ENCODE results near the gene ARL2.

ARL2 gene

GRCh38 chr11:65056999-65057398 is 43.0 kb downstream of the ARL2 start (continued):
- TF ChIP-seq ZNF645 (tag by site-specific recombination; IDR thresholded peaks at IDR 0.05): no peak

- POLR2A ChIA-PET: no interaction called here
- Histone ChIP-seq H3K4me3 (ENCODE audit: low read depth, low read length) (no peak overlapping the region), H3K9me3 (ENCODE audit: control insufficient read depth, insufficient read depth, low read depth, low read length) (no peaks in the 10 kb centered on the region), H3K4me1 (ENCODE audit: control insufficient read depth, insufficient read depth, low read length) (no peaks in the 10 kb centered on the region), H3K36me3 (ENCODE audit: control insufficient read depth in 2 of 2, insufficient read depth in 1 of 2, low read length in 2 of 2) (no peaks in the 10 kb centered on the region), H3K27ac (ENCODE audit: extremely low read depth, low read depth, low read length) (no peak overlapping the region)
- CTCF ChIA-PET: no interaction called here
- TF ChIP-seq FEZF1 (tag by site-specific recombination; IDR thresholded peaks at IDR 0.05) (no peak), KLF9 (tag by site-specific recombination; IDR thresholded peaks at IDR 0.05; ENCODE audit: low read depth) (no peak), ZNF23 (tag by site-specific recombination; IDR thresholded peaks at IDR 0.05; ENCODE audit: borderline replicate concordance) (no peak), ZBTB20 (tag by site-specific recombination; IDR thresholded peaks at IDR 0.05) (no peak), PRDM1 (tag by site-specific recombination; IDR thresholded peaks at IDR 0.05) (no peak), ZSCAN5A (tag by site-specific recombination; IDR thresholded peaks at IDR 0.05) (no peak), GLIS2 (tag by site-specific recombination; IDR thresholded peaks at IDR 0.05) (no peak), ZNF837 (tag by site-specific recombination; IDR thresholded peaks at IDR 0.05) (no peak), ZNF26 (tag by site-specific recombination; IDR thresholded peaks at IDR 0.05) (no peak), AEBP2 (tag by site-specific recombination; IDR thresholded peaks at IDR 0.05; ENCODE audit: borderline replicate concordance) (no peak), OSR2 (tag by site-specific recombination; IDR thresholded peaks at IDR 0.05) (no peak)
These were observed 43.6 kb downstream of the ARL2 start for GRCh38 chr11:65057526-65057925.

GRCh38 chr11:65058012-65058411 is 44.1 kb downstream of the ARL2 start:
- Histone ChIP-seq H3K4me1 (ENCODE audit: control insufficient read depth, insufficient read depth, low read length) (no peaks in the 10 kb centered on the region), H3K4me3 (ENCODE audit: low read depth, low read length) (no peak overlapping the region), H3K36me3 (ENCODE audit: control insufficient read depth in 2 of 2, insufficient read depth in 1 of 2, low read length in 2 of 2) (no peaks in the 10 kb centered on the region), H3K9me3 (ENCODE audit: control insufficient read depth, insufficient read depth, low read depth, low read length) (no peaks in the 10 kb centered on the region), H3K27ac (ENCODE audit: extremely low read depth, low read depth, low read length) (no peak overlapping the region)
- ChIA-PET POLR2A (no interaction called here), CTCF (no interaction called here)
- no peak for TF ChIP-seq ZNF518A (tag by site-specific recombination; conservative IDR thresholded peaks at IDR 0.05; ENCODE audit: low read depth)
- no peak for TF ChIP-seq GFI1B (tag by site-specific recombination; IDR thresholded peaks at IDR 0.05)
- no peak for TF ChIP-seq KLF8 (tag by site-specific recombination; IDR thresholded peaks at IDR 0.05)
- TF ChIP-seq ZBTB26 (tag by site-specific recombination; optimal IDR thresholded peaks at IDR 0.05): no peak
- TF ChIP-seq ZSCAN23 (tag by site-specific recombination; IDR thresholded peaks at IDR 0.05): no peak
- TF ChIP-seq ZNF292 (tag by site-specific recombination; IDR thresholded peaks at IDR 0.05; ENCODE audit: borderline replicate concordance, low read depth): no peak
- TF ChIP-seq BCL6B (tag by site-specific recombination; IDR thresholded peaks at IDR 0.05): no peak
- no peak for TF ChIP-seq ZBTB8A (tag by site-specific recombination; IDR thresholded peaks at IDR 0.05)
- TF ChIP-seq ZNF121 (tag by site-specific recombination; IDR thresholded peaks at IDR 0.05): no peak
